H9 (cell line): ENCODE results near the gene RHOJ. TPM values are rescaled to one million over a fixed set of nuclear protein-coding genes. Genes with fewer than 3 reads are reported as not detected.

Experiments used
- DNase-seq: peaks from one replicate; pipeline ENCODE4 v3.0.0-alpha.2; 2017
- H2AFZ ChIP-seq: one replicate; pipeline ENCODE4 v1.6.1; 2013; ENCODE audit warnings: mild to moderate bottlenecking, low read length, control low read depth, moderate library complexity
- H2AK5ac ChIP-seq: 2 replicates; pipeline ENCODE4 v1.6.1; 2013; ENCODE audit warnings: low read length, control low read depth, mixed read lengths; ENCODE audit not compliant: insufficient read length
- H2BK120ac ChIP-seq: one replicate; pipeline ENCODE4 v1.6.1; 2013; ENCODE audit warnings: low read depth, mild to moderate bottlenecking, low read length, control low read depth, inconsistent platforms; ENCODE audit not compliant: poor library complexity, severe bottlenecking
- H2BK12ac ChIP-seq: 2 replicates; pipeline ENCODE4 v1.6.1; 2013; ENCODE audit warnings: low read length, control low read depth, mixed read lengths, low read depth; ENCODE audit not compliant: insufficient read length
- H2BK15ac ChIP-seq: 2 replicates; pipeline ENCODE4 v1.6.1; 2013; ENCODE audit warnings: low read depth, low read length, control low read depth
- H2BK20ac ChIP-seq: one replicate; pipeline ENCODE4 v1.6.1; 2013; ENCODE audit warnings: low read depth, mild to moderate bottlenecking, low read length, control low read depth, inconsistent platforms; ENCODE audit not compliant: poor library complexity, severe bottlenecking
- H2BK5ac ChIP-seq: 2 replicates; pipeline ENCODE4 v1.6.1; 2013; ENCODE audit warnings: low read length, control low read depth, mixed read lengths; ENCODE audit not compliant: insufficient read length
- H3K14ac ChIP-seq: 2 replicates; pipeline ENCODE4 v1.6.1; 2013; ENCODE audit warnings: low read length, control low read depth; ENCODE audit not compliant: insufficient read depth
- H3K18ac ChIP-seq: 2 replicates; pipeline ENCODE4 v1.6.1; 2013; ENCODE audit warnings: low read depth, mild to moderate bottlenecking, mixed read lengths, low read length, control low read depth; ENCODE audit not compliant: insufficient read length
- H3K23ac ChIP-seq: 2 replicates; pipeline ENCODE4 v1.6.1; 2013; ENCODE audit warnings: low read length, control low read depth, mixed read lengths, low read depth; ENCODE audit not compliant: insufficient read length
- H3K23me2 ChIP-seq: 2 replicates; pipeline ENCODE4 v1.6.1; 2013; ENCODE audit warnings: low read depth, mild to moderate bottlenecking, mixed read lengths, low read length, control low read depth; ENCODE audit not compliant: insufficient read length, poor library complexity, severe bottlenecking
- H3K27ac ChIP-seq: 2 replicates; pipeline ENCODE4 v1.5.1; 2013; ENCODE audit warnings: low read length, control low read depth, mixed read lengths, low read depth; ENCODE audit not compliant: insufficient read length
- H3K27me3 ChIP-seq: 2 replicates; pipeline ENCODE4 v1.6.1; 2013; ENCODE audit warnings: low read length, control low read depth, inconsistent platforms; ENCODE audit not compliant: insufficient read depth
- H3K4ac ChIP-seq: 2 replicates; pipeline ENCODE4 v1.6.1; 2013; ENCODE audit warnings: low read depth, mild to moderate bottlenecking, control low read depth, inconsistent platforms, low read length, moderate library complexity
- H3K4me1 ChIP-seq: 2 replicates; pipeline ENCODE4 v1.6.1; 2013; ENCODE audit warnings: low read length, control low read depth, inconsistent platforms; ENCODE audit not compliant: insufficient read depth
- H3K4me2 ChIP-seq: 2 replicates; pipeline ENCODE4 v1.6.1; 2013; ENCODE audit warnings: low read length, control low read depth, mixed read lengths; ENCODE audit not compliant: insufficient read length, insufficient read depth
- H3K56ac ChIP-seq: 2 replicates; pipeline ENCODE4 v1.6.1; 2013; ENCODE audit warnings: low read depth, mild to moderate bottlenecking, mixed read lengths, low read length, control low read depth; ENCODE audit not compliant: insufficient read length
- H3K79me1 ChIP-seq: 2 replicates; pipeline ENCODE4 v1.6.1; 2013; ENCODE audit warnings: low read depth, mild to moderate bottlenecking, moderate library complexity, low read length, control low read depth, inconsistent platforms; ENCODE audit not compliant: insufficient read depth, poor library complexity, severe bottlenecking
- H3K79me2 ChIP-seq: 2 replicates; pipeline ENCODE4 v1.6.1; 2013; ENCODE audit warnings: low read length, control low read depth, inconsistent platforms; ENCODE audit not compliant: insufficient read depth
- H3K9ac ChIP-seq: 2 replicates; pipeline ENCODE4 v1.6.1; 2013; ENCODE audit warnings: low read length, control low read depth, mixed read lengths; ENCODE audit not compliant: insufficient read length; ENCODE audit errors: extremely low read depth
- H3K9me3 ChIP-seq: one replicate; pipeline ENCODE4 v1.6.1; 2013; ENCODE audit warnings: low read depth, low read length, inconsistent platforms; ENCODE audit not compliant: control insufficient read depth
- H3T11ph ChIP-seq: one replicate; pipeline ENCODE4 v1.6.1; 2013; ENCODE audit warnings: mild to moderate bottlenecking, low read length, control low read depth, inconsistent platforms
- H4K20me1 ChIP-seq: one replicate; pipeline ENCODE4 v1.6.1; 2013; ENCODE audit not compliant: control insufficient read depth, insufficient read length, insufficient read depth
- H4K5ac ChIP-seq: 2 replicates; pipeline ENCODE4 v1.6.1; 2013; ENCODE audit warnings: low read depth, mild to moderate bottlenecking, mixed read lengths, low read length, control low read depth; ENCODE audit not compliant: insufficient read length
- H4K8ac ChIP-seq: replicated peaks from 2 replicates; pipeline ENCODE4 v1.6.1; 2013; ENCODE audit warnings: low read length, control low read depth, mixed read lengths, low read depth; ENCODE audit not compliant: insufficient read length
- H4K91ac ChIP-seq: 2 replicates; pipeline ENCODE4 v1.6.1; 2013; ENCODE audit warnings: low read depth, mild to moderate bottlenecking, moderate library complexity, mixed read lengths, low read length, control low read depth; ENCODE audit not compliant: insufficient read length
- H3K27ac Mint-ChIP-seq, 3 experiments: 2 replicates in 2 of 3; 3 replicates in 1 of 3; pipeline ENCODE4 v1.8.0; 2020 to 2021; ENCODE audit warnings: mixed read lengths in 3 of 3, mild to moderate bottlenecking in 1 of 3, moderate library complexity in 1 of 3
- H3K27me3 Mint-ChIP-seq: 2 replicates; pipeline ENCODE4 v1.8.0; 2021; ENCODE audit warnings: low read depth, mild to moderate bottlenecking, moderate library complexity, mixed read lengths
- H3K36me3 Mint-ChIP-seq, 3 experiments: 2 replicates in 2 of 3; 3 replicates in 1 of 3; pipeline ENCODE4 v1.8.0; 2020 to 2021; ENCODE audit warnings: low read depth in 3 of 3, mixed read lengths in 3 of 3; ENCODE audit not compliant: insufficient read depth in 1 of 3
- H3K4me1 Mint-ChIP-seq, 2 experiments: 2 replicates each; pipeline ENCODE4 v1.8.0; 2020; ENCODE audit warnings: mixed read lengths in 2 of 2
- H3K4me3 Mint-ChIP-seq, 2 experiments: 2 replicates in 1 of 2; 3 replicates in 1 of 2; pipeline ENCODE4 v1.8.0; 2020 to 2021; ENCODE audit warnings: mild to moderate bottlenecking in 2 of 2, mixed read lengths in 2 of 2, moderate library complexity in 1 of 2
- H3K9me3 Mint-ChIP-seq, 2 experiments: 2 replicates in 1 of 2; 3 replicates in 1 of 2; pipeline ENCODE4 v1.8.0; 2020; ENCODE audit warnings: mild to moderate bottlenecking in 2 of 2, mixed read lengths in 2 of 2, moderate library complexity in 1 of 2
- WGBS: extraction: QIAGEN DNeasy Blood & Tissue Kit; methylation state at CpG from one replicate; pipeline ENCODE4 v1.1.7; 2013; ENCODE audit warnings: missing lambda C conversion rate, low lambda C conversion rate, mixed read lengths; ENCODE audit not compliant: insufficient read length; ENCODE audit errors: extremely low coverage; 5-methylcytosine and 5-hydroxymethylcytosine counted together
- total RNA-seq: library from RNA; stranded (reverse); gene quantifications from 2 replicates; pipeline ENCODE4 v1.2.1, GENCODE V29; 2021
- TF ChIP-seq, protein P1 (sequence below): fragments of 200-600 bp; sonication (generic); conservative IDR thresholded peaks from 3 replicates; pipeline ENCODE4 v1.8.0; 2021; ENCODE audit warnings: antibody characterized with exemption, mild to moderate bottlenecking

RHOJ gene
- total RNA-seq, 1 experiment from 2014 or later: not detected

DNA sequence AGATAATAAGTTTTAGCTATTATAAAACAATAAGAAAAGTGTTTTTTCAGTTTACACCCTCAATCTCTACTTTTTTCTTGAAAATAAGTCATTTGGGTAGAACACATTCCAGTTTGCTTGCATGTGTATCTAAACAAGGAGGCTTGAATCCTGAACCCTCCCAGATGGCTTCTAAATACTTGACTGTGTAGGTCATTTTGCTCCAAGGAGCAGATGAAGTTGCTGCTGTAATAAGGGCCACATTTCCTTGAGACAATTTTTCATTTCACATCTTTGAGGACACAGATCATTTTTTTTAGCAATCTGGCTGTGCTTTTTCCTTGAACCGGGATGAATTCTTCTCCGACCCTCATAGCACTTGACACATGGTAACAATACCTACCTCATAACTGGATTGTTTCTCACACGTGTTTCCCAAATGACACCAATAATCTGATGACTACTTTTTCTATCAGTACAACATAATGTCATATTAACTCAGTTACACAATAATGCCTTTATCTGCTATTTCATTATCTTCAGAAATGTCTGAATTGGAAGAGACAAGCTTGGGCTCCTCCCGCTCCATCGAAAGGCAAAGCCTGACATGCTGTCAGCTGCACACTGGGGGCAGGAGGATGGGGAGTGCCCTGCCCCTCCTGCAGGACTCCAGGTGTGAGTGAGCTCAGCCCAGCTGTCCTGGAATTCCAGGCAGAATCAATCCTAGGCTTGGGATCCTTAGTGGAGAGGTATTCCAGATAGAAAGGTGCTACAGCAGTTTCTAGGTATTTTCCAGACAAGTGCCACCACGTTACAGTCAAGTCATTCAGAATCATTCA lies 83.6 kb downstream of the RHOJ start:
- Histone ChIP-seq H3K27me3 (no peaks in the 10 kb centered on the region), H3K27ac (no peak overlapping the region), H3K14ac (no peak overlapping the region), H3K79me2 (no peaks in the 10 kb centered on the region), H3K9ac (no peak overlapping the region), H2AFZ (no peak overlapping the region), H4K20me1 (no peaks in the 10 kb centered on the region), H2BK20ac (no peak overlapping the region), H3K23me2 (no peaks in the 10 kb centered on the region), H2BK15ac (no peak overlapping the region), H3K56ac (no peak overlapping the region), H4K8ac (no peak overlapping the region), H2AK5ac (no peak overlapping the region), H2BK5ac (no peak overlapping the region), H3K18ac (no peak overlapping the region), H4K91ac (no peak overlapping the region), H2BK12ac (no peak overlapping the region), H3K4ac (no peak overlapping the region), H4K5ac (no peak overlapping the region), H3K79me1 (no peaks in the 10 kb centered on the region), H3K4me2 (no peak overlapping the region), H2BK120ac (no peak overlapping the region), H3K9me3 (no peaks in the 10 kb centered on the region), H3T11ph (no peak overlapping the region), H3K4me1 (peaks cover 5% of the 10 kb centered on the region; the same call in 1 of the 2 replicates), H3K23ac (no peak overlapping the region)
- no CpG with 5 or more reads among the region's 6 CpGs for whole genome bisulfite sequencing
- no peak for DNase-seq
- Mint-ChIP-seq H3K27me3 (no peaks in the 10 kb centered on the region), H3K4me1 (peaks cover 16 to 22% of the 10 kb centered on the region in 2 experiments), H3K4me3 (no peak overlapping the region), H3K27ac (no peak overlapping the region), H3K9me3 (no peaks in the 10 kb centered on the region), H3K36me3 (no peaks in the 10 kb centered on the region)
- TF ChIP-seq, protein P1, sequence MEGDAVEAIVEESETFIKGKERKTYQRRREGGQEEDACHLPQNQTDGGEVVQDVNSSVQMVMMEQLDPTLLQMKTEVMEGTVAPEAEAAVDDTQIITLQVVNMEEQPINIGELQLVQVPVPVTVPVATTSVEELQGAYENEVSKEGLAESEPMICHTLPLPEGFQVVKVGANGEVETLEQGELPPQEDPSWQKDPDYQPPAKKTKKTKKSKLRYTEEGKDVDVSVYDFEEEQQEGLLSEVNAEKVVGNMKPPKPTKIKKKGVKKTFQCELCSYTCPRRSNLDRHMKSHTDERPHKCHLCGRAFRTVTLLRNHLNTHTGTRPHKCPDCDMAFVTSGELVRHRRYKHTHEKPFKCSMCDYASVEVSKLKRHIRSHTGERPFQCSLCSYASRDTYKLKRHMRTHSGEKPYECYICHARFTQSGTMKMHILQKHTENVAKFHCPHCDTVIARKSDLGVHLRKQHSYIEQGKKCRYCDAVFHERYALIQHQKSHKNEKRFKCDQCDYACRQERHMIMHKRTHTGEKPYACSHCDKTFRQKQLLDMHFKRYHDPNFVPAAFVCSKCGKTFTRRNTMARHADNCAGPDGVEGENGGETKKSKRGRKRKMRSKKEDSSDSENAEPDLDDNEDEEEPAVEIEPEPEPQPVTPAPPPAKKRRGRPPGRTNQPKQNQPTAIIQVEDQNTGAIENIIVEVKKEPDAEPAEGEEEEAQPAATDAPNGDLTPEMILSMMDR: no peak
